ENCODE data around the gene KMT2B. TPM values are rescaled to one million over a fixed set of nuclear protein-coding genes. Genes with fewer than 3 reads are reported as not detected.

The KMT2B gene
- total and polyA plus RNA-seq, 2 donors from 2014 or later: 14.8 to 40.8 TPM

DNA sequence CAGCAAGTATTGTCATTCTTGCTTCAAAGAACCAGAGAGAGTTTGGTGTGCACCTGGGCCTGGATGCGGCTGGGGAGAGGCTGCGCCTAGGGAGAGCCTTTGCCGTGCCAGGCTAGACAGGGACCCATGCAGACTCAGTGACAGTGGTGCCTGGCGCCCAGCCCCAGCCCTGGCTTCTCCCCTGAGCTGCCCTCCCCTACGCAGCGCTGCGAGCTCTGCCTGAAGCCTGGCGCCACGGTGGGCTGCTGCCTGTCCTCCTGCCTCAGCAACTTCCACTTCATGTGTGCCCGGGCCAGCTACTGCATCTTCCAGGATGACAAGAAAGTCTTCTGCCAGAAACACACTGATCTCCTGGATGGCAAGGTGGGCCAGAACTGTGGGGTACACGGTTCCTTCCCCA, 12.0 kb downstream of the KMT2B start:
- no peak for DNase-seq
- H3K36me3 ChIP-seq (ENCODE audit: control insufficient read depth in 2 of 3, insufficient read depth in 3 of 3, low read length in 3 of 3): peaks cover 5 to 80% (median 46%) of the 10 kb centered on the region in 3 donors
- TF ChIP-seq, protein P1, sequence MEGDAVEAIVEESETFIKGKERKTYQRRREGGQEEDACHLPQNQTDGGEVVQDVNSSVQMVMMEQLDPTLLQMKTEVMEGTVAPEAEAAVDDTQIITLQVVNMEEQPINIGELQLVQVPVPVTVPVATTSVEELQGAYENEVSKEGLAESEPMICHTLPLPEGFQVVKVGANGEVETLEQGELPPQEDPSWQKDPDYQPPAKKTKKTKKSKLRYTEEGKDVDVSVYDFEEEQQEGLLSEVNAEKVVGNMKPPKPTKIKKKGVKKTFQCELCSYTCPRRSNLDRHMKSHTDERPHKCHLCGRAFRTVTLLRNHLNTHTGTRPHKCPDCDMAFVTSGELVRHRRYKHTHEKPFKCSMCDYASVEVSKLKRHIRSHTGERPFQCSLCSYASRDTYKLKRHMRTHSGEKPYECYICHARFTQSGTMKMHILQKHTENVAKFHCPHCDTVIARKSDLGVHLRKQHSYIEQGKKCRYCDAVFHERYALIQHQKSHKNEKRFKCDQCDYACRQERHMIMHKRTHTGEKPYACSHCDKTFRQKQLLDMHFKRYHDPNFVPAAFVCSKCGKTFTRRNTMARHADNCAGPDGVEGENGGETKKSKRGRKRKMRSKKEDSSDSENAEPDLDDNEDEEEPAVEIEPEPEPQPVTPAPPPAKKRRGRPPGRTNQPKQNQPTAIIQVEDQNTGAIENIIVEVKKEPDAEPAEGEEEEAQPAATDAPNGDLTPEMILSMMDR (IDR thresholded peaks at IDR 0.05; ENCODE audit: borderline replicate concordance, extremely low read depth, insufficient read depth): no peak
- FAIRE-seq: no peak
- no peaks in the 10 kb centered on the region for H3K9me3 ChIP-seq (ENCODE audit: control insufficient read depth in 2 of 3, insufficient read depth in 1 of 3, low read length in 3 of 3)
- intact Hi-C loops (cut with DNase I): no loop called here
- no peaks in the 10 kb centered on the region for H3K4me1 ChIP-seq (ENCODE audit: control insufficient read depth in 2 of 3, insufficient read depth in 2 of 3, low read depth in 1 of 3, low read length in 3 of 3)
- H3K9ac ChIP-seq (ENCODE audit: low read length in 3 of 3): no peak overlapping the region
- H3K4me3 ChIP-seq (ENCODE audit: low read length in 3 of 3): no peak overlapping the region
- H3K27me3 ChIP-seq (ENCODE audit: control insufficient read depth, insufficient read depth, low read length): no peaks in the 10 kb centered on the region
- no peak overlapping the region for H3K27ac ChIP-seq (ENCODE audit: low read depth in 2 of 2, low read length in 2 of 2)

GRCh38 chr19:35730326-35730725, 12.5 kb downstream of the KMT2B start:
- intact Hi-C loops (cut with DNase I): no loop called here
- no peaks in the 10 kb centered on the region for H3K27me3 ChIP-seq (ENCODE audit: control insufficient read depth, insufficient read depth, low read length)
- peaks cover 5 to 75% (median 41%) of the 10 kb centered on the region in 3 donors for H3K36me3 ChIP-seq (ENCODE audit: control insufficient read depth in 2 of 3, insufficient read depth in 3 of 3, low read length in 3 of 3)
- no peak overlapping the region for H3K4me3 ChIP-seq (ENCODE audit: low read length in 3 of 3)
- DNase-seq (no peak), FAIRE-seq (no peak)
- TF ChIP-seq, protein P1 (IDR thresholded peaks at IDR 0.05; ENCODE audit: borderline replicate concordance, extremely low read depth, insufficient read depth): no peak
- H3K9ac ChIP-seq (ENCODE audit: low read length in 3 of 3): no peak overlapping the region
- no peaks in the 10 kb centered on the region for H3K9me3 ChIP-seq (ENCODE audit: control insufficient read depth in 2 of 3, insufficient read depth in 1 of 3, low read length in 3 of 3)
- H3K27ac ChIP-seq (ENCODE audit: low read depth in 2 of 2, low read length in 2 of 2): no peak overlapping the region
- H3K4me1 ChIP-seq (ENCODE audit: control insufficient read depth in 2 of 3, insufficient read depth in 2 of 3, low read depth in 1 of 3, low read length in 3 of 3): no peaks in the 10 kb centered on the region

DNA sequence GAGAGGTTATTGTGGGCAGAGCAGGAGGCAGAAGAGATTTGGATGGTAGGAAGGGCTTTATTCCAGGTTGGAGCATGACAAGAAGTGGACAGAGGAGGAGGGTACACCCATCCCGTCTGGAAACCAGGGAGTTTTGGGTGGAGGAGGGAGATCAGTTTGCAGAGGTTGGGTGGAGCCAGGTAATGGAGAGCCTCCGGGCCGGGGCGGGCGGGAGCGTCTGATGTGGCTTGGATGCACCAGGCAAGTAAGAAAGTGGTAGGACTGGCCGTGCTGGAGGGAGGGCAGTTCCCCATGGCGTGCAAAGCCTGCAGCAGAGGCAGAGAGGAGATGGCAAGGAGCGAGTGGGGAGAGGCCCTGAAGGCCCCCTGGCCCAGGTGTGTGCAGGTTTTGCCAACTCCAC, 13.6 kb downstream of the KMT2B start:
- H3K4me1 ChIP-seq (ENCODE audit: control insufficient read depth in 2 of 3, insufficient read depth in 2 of 3, low read depth in 1 of 3, low read length in 3 of 3): no peaks in the 10 kb centered on the region
- H3K4me3 ChIP-seq (ENCODE audit: low read length in 3 of 3): no peak overlapping the region
- TF ChIP-seq, protein P1 (IDR thresholded peaks at IDR 0.05; ENCODE audit: borderline replicate concordance, extremely low read depth, insufficient read depth): no peak
- H3K36me3 ChIP-seq (ENCODE audit: control insufficient read depth in 2 of 3, insufficient read depth in 3 of 3, low read length in 3 of 3): peaks cover 2 to 68% (median 34%) of the 10 kb centered on the region in 3 donors
- FAIRE-seq (no peak), DNase-seq (no peak)
- no peaks in the 10 kb centered on the region for H3K9me3 ChIP-seq (ENCODE audit: control insufficient read depth in 2 of 3, insufficient read depth in 1 of 3, low read length in 3 of 3)
- H3K27me3 ChIP-seq (ENCODE audit: control insufficient read depth, insufficient read depth, low read length): no peaks in the 10 kb centered on the region
- intact Hi-C loops (cut with DNase I): no loop called here
- H3K9ac ChIP-seq (ENCODE audit: low read length in 3 of 3): no peak overlapping the region
- no peak overlapping the region for H3K27ac ChIP-seq (ENCODE audit: low read depth in 2 of 2, low read length in 2 of 2)

GRCh38 chr19:35731779-35732405, 14.1 kb downstream of the KMT2B start:
- Histone ChIP-seq H3K9me3 (ENCODE audit: control insufficient read depth in 2 of 3, insufficient read depth in 1 of 3, low read length in 3 of 3) (no peaks in the 10 kb centered on the region), H3K27ac (ENCODE audit: low read depth in 2 of 2, low read length in 2 of 2) (no peak overlapping the region), H3K4me1 (ENCODE audit: control insufficient read depth in 2 of 3, insufficient read depth in 2 of 3, low read depth in 1 of 3, low read length in 3 of 3) (no peaks in the 10 kb centered on the region), H3K36me3 (ENCODE audit: control insufficient read depth in 2 of 3, insufficient read depth in 3 of 3, low read length in 3 of 3) (peaks cover 0 to 63% (median 31%) of the 10 kb centered on the region in 3 donors), H3K9ac (ENCODE audit: low read length in 3 of 3) (no peak overlapping the region), H3K4me3 (ENCODE audit: low read length in 3 of 3) (no peak overlapping the region), H3K27me3 (ENCODE audit: control insufficient read depth, insufficient read depth, low read length) (no peaks in the 10 kb centered on the region)
- FAIRE-seq: no peak
- DNase-seq: no peak
- TF ChIP-seq, protein P1 (IDR thresholded peaks at IDR 0.05; ENCODE audit: borderline replicate concordance, extremely low read depth, insufficient read depth): no peak
- intact Hi-C loops (cut with DNase I): no loop called here
